Hematopoietic multipotent progenitor cell (in vitro differentiated cells): ENCODE results near the gene OR5T1. TPM values are rescaled to one million over a fixed set of nuclear protein-coding genes. Genes with fewer than 3 reads are reported as not detected.

Source experiments
- DNase-seq, 3 donors: peaks; one replicate each; pipeline ENCODE4 v3.0.0-alpha.2; 2011 to 2015; ENCODE audit warnings: low read depth in 2 of 3, low spot score in 2 of 3
- total RNA-seq: library from RNA; depleted of rRNA; stranded (reverse); fragments of >200 nt; gene quantifications from one replicate; pipeline ENCODE4 v1.2.3, GENCODE V29; 2012

OR5T1 gene
- not detected for total RNA-seq

DNA sequence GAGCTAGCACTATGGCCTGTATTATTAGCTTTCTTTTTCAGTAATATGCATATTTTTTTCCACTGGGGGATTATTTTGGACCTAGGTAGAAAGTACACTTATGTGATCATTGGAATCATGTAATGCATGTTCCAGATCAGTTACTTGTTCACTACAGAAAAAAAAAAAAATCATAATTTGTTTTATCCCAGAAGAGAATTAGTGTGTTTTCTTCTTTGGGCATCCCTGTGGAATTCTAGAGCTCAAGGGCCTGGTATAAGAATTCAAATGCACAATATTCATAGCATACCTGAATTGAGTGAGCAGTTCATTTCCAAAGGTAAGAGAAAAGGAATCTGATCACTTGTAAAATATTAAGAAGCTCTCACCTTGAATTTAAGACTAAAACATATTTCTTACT lies at the start of gene OR5T1:
OR5T1 (plus strand) TSS at position 301 of the 400 bp plus-strand sequence. CDS start 1,485 bp downstream, outside the sequence.
- DNase-seq: no peak

DNA sequence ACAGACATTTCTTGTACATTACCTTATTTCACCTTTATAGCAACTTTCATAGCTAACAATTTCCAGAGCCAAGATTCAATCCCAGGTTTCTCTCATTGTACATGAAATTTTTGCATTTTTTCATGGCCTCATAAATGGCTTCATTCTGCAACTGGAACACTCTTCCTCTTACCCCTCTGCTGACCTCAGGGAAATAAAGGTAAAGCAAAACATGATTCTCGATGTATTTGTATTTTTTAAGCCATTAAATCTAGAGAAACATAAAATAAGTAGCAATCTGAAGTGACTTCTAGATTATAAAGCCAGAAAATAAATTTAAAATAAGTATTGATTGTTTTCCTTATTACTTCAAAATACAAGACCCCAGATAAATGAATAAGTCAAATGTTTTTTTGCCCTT lies 39.8 kb upstream of the OR5T1 start, which contains the start of gene OR5T2:
OR5T2 (minus strand) TSS at position 101 of the 400 bp plus-strand sequence. CDS start 1,193 bp downstream, outside the sequence.
- no peak for DNase-seq

DNA sequence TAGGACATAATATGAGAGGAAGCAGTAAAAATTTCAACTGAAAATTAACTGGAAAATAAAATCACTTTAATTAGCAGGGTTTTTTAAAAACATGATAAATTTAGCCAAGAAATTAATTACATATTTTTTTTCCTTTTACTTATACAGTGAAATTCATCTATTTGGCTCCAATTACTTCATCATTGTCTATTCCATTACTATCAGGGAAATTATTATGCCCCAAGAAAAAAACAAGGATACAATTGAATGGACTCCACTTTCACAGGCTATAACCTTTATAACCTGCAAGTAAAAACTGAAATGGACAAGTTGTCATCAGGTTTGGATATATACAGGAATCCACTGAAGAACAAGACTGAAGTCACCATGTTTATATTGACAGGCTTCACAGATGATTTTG lies 22.0 kb upstream of the OR5T1 start, which contains the start of gene OR5T3:
OR5T3 (plus strand) TSS at position 301 of the 400 bp plus-strand sequence; CDS start at position 301, 0 bp downstream.
- DNase-seq: no peak

DNA sequence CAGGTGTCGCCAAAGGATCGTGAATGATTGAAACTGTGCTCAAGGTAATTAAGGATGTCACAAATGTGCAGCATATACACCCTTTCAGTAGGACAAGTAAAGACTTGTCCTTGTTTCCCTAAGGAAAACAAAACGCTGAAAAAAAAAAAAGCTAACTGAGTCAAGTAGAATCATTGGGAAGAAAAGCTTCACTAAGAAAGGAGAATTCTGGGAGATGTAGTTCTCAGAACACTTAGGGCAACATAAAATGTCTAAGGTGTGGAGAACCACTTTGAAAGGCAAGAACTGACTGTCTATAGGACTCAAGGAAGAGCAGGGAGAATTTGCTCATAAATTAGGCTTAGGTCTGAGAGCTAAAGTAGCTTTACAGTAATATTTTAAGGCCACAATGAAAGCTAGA lies 2.9 kb upstream of the OR5T1 start:
- DNase-seq: no peak

DNA sequence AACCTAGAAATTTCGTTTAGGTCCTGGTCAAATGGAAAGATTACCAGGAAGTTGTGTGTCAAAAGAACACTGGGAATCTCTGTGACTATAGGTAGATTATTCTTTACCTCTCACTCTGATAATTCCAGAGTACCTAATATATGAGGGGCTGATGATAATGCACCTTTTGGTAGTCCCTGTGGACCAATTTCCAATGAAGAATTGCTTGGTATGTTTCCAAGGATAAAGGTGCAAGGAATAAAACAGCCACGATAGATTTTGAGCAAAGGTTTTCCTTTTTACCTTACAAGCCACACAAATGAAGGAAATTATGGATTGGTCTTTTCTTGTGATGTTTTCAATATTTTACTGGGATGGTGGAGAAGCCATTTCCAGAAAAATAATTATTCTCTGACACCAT lies 18.2 kb downstream of the OR5T1 start, which contains the start of gene OR8H1:
OR8H1 (minus strand) TSS at position 101 of the 400 bp plus-strand sequence. CDS start 1,192 bp downstream, outside the sequence.
- DNase-seq: no peak

DNA sequence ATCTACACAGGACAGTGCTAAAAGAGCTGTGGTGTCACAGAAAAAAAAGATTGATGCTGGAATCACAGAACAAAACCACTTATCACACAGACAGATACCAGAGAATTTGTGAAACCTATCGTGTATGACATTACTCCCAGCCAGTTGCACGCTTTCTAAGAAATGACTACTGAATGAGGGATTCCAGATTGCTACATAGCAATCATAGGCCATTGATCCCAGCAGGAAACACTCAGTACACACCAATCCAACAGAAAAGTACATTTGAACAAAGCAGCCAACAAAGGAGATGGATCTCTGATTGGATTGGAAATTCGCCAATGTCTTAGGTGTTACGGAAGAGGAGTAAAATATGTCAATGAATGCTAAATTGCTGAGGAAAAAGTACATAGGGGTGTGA lies 22.9 kb downstream of the OR5T1 start:
- no peak for DNase-seq

DNA sequence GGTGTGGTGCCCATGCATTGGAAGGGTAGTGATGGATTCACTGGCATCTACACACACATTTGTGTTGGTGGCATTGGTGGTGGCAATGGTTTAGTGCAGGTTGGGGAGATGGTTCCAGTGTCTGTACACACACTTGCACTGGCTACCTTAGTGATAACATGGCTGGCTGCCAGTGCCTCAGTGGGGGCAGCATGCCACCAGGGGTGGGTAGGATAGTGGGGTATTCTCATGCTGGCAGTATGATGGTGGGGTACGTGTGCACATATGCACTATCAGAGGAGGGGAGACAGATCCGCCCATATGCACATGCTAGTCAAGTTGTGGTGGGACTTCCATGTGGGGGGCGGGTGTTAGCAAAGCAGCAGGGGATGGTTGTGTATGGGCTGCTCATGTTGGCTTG lies 33.9 kb downstream of the OR5T1 start:
- DNase-seq: no peak

DNA sequence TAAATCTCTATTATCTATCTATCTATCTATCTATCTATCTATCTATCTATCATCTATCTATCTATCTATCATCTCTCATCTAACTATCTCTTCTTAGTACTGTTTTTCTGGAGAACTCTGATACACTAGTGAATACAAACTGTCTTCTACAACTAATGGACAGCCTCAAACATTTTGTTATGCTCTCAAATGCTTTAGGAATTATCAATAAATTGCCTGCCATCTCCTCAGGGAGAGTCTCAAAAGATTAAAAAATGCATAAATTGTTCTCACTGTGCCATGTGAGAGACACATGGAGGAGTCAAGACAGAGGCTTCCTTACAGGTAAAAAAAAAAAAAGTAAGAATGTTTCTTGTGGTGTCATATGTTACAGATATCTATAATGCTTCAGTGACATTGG lies 40.9 kb downstream of the OR5T1 start, which contains the start of gene OR8K3:
OR8K3 (plus strand) TSS at position 301 of the 400 bp plus-strand sequence. CDS start 3,163 bp downstream, outside the sequence.
- no peak for DNase-seq

Other genes starting within 250 kb of the OR5T1 start
- gene OR5AS1, start 246.5 kb upstream of the OR5T1 start, total RNA-seq: not detected
- gene OR8I2, start 180.8 kb upstream of the OR5T1 start, total RNA-seq: not detected
- under 0.01 TPM for gene OR8H2, start 170.5 kb upstream of the OR5T1 start, total RNA-seq
- not detected for gene OR8H3, start 151.8 kb upstream of the OR5T1 start, total RNA-seq
- under 0.01 TPM for gene OR8J3, start 134.0 kb upstream of the OR5T1 start, total RNA-seq
- not detected for gene OR8K5, start 113.8 kb upstream of the OR5T1 start, total RNA-seq
- not detected for gene OR5J2, start 97.5 kb upstream of the OR5T1 start, total RNA-seq
- not detected for gene OR5T2, start 39.9 kb upstream of the OR5T1 start, total RNA-seq
- not detected for gene OR5T3, start 21.9 kb upstream of the OR5T1 start, total RNA-seq
- not detected for gene OR8H1, start 18.1 kb downstream of the OR5T1 start, total RNA-seq
- gene OR8K3, start 41.0 kb downstream of the OR5T1 start, total RNA-seq: not detected
- not detected for gene OR8K1, start 71.9 kb downstream of the OR5T1 start, total RNA-seq
- not detected for gene OR8J1, start 80.1 kb downstream of the OR5T1 start, total RNA-seq
- not detected for gene OR8U1, start 101.5 kb downstream of the OR5T1 start, total RNA-seq
- not detected for gene OR5AL1, start 138.5 kb downstream of the OR5T1 start, total RNA-seq
- gene OR5M3, start 199.2 kb downstream of the OR5T1 start, total RNA-seq: not detected
- gene OR5M8, start 217.2 kb downstream of the OR5T1 start, total RNA-seq: not detected